Measurements from ENCODE around the gene DMXL2.

DNA sequence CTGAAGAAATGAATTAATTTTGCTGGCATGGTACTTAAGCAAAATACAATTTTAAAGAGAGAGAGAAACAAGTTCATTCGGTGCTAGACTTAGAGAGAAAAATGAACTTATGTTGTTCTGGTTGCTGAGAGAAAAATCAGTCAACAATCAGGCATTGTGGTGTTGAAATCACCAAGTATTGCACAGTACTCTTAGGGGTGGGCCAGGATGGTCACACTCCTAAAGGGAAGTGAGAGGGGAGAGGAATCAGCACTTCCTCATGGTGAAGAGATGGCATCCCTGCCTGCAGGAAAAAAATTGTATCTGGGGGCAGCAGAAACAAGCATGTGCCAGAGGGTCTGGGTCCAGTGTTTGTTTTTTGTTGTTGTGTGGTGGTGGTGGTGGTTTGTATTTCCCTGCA, 7.0 kb upstream of the DMXL2 start:
- TF ChIP-seq, protein P1, sequence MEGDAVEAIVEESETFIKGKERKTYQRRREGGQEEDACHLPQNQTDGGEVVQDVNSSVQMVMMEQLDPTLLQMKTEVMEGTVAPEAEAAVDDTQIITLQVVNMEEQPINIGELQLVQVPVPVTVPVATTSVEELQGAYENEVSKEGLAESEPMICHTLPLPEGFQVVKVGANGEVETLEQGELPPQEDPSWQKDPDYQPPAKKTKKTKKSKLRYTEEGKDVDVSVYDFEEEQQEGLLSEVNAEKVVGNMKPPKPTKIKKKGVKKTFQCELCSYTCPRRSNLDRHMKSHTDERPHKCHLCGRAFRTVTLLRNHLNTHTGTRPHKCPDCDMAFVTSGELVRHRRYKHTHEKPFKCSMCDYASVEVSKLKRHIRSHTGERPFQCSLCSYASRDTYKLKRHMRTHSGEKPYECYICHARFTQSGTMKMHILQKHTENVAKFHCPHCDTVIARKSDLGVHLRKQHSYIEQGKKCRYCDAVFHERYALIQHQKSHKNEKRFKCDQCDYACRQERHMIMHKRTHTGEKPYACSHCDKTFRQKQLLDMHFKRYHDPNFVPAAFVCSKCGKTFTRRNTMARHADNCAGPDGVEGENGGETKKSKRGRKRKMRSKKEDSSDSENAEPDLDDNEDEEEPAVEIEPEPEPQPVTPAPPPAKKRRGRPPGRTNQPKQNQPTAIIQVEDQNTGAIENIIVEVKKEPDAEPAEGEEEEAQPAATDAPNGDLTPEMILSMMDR (IDR thresholded peaks at IDR 0.05) = no peak
- no peak for TF ChIP-seq POLR2A (IDR thresholded peaks at IDR 0.05)
